Measurements from ENCODE around the gene ENOX1.

DNA sequence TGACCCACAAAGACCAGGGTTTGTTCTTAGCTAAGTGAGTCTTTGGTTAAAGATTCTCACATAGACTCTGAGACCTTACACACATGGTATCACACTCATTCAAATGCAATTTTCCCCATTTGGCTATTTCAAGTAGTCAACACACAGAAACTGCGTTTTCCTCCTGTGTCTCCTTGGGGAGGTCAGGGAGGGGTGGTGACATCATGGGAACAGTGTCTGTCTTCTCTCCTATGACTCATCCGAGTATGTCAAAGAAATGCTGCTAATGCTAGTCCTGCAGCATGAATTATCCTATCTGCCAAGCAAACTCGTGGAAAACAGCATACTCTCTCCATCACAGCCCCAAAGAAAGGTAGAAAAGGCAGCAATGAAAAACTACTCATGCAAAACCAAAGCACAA is 100.2 kb downstream of the ENOX1 start:
- TF ChIP-seq, protein P1, sequence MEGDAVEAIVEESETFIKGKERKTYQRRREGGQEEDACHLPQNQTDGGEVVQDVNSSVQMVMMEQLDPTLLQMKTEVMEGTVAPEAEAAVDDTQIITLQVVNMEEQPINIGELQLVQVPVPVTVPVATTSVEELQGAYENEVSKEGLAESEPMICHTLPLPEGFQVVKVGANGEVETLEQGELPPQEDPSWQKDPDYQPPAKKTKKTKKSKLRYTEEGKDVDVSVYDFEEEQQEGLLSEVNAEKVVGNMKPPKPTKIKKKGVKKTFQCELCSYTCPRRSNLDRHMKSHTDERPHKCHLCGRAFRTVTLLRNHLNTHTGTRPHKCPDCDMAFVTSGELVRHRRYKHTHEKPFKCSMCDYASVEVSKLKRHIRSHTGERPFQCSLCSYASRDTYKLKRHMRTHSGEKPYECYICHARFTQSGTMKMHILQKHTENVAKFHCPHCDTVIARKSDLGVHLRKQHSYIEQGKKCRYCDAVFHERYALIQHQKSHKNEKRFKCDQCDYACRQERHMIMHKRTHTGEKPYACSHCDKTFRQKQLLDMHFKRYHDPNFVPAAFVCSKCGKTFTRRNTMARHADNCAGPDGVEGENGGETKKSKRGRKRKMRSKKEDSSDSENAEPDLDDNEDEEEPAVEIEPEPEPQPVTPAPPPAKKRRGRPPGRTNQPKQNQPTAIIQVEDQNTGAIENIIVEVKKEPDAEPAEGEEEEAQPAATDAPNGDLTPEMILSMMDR (IDR thresholded peaks at IDR 0.05) = no peak
- no peak for TF ChIP-seq ZFX (IDR thresholded peaks at IDR 0.05; ENCODE audit: borderline replicate concordance)
